Activated T-cell treated with anti-CD3 and anti-CD28 coated beads for 1 hour (primary cell): ENCODE results near the gene GCDH.

Source experiments
- DNase-seq: peaks from one replicate; pipeline ENCODE4 v3.0.0-alpha.2; 2020; ENCODE audit warnings: low read depth

GCDH gene

GRCh38 chr19:12940897-12941296 lies 49.9 kb downstream of the GCDH start:
- no peak for DNase-seq

- no peak for DNase-seq
Observed at GRCh38 chr19:12943437-12944044, 52.6 kb downstream of the GCDH start.

GRCh38 chr19:12944104-12944674 lies 53.2 kb downstream of the GCDH start:
- no peak for DNase-seq

GRCh38 chr19:12945479-12946091 lies 54.6 kb downstream of the GCDH start, which contains the start of gene RAD23A:
Gene RAD23A (plus strand): TSS chr19:12945862. CDS start chr19:12945949, 87 bp downstream.
- peak; percentile 98 for DNase-seq

GRCh38 chr19:12946092-12946721 lies 55.2 kb downstream of the GCDH start:
- DNase-seq, result no peak

GRCh38 chr19:12946731-12947496 lies 56.0 kb downstream of the GCDH start:
- no peak for DNase-seq

- DNase-seq, result no peak
Observed at GRCh38 chr19:12947702-12948611, 57.0 kb downstream of the GCDH start.

GRCh38 chr19:12948612-12949362 lies 57.8 kb downstream of the GCDH start:
- DNase-seq, result no peak
